Activated CD8-positive, alpha-beta T cell treated with anti-CD3 and anti-CD28 coated beads for 36 hours (primary cell): ENCODE data around the gene PCSK5. TPM values are rescaled to one million over a fixed set of nuclear protein-coding genes. Genes with fewer than 3 reads are reported as not detected.
A peak's percentile ranks its signal among the peaks of the same experiment; 100 is the strongest.

Source experiments
- ATAC-seq: fragments of 200-7000 bp; cut with Tn5 transposase; one replicate; pipeline ENCODE4 v1.10.0; 2021; ENCODE audit warnings: mild to moderate bottlenecking, moderate library complexity
- CTCF ChIA-PET: fragments of 350-600 bp; sonication (Branson Sonifier 250); formaldehyde crosslinking; loops from one replicate; lab custom pipeline; 2021; ENCODE audit warnings: antibody characterized with exemption; lab: Charles Lee
- POLR2A ChIA-PET: fragments of 350-600 bp; sonication (Branson Sonifier 250); formaldehyde crosslinking; loops from one replicate; lab custom pipeline; 2021; ENCODE audit warnings: antibody characterized with exemption; lab: Charles Lee
- DNase-seq: peaks from one replicate; pipeline ENCODE4 v3.0.0-alpha.2; 2020
- H3K27ac Mint-ChIP-seq: one replicate; pipeline ENCODE4 v1.8.0; 2021; ENCODE audit warnings: mild to moderate bottlenecking, mixed read lengths
- H3K27me3 Mint-ChIP-seq: one replicate; pipeline ENCODE4 v1.8.0; 2021; ENCODE audit warnings: mixed read lengths
- H3K36me3 Mint-ChIP-seq: one replicate; pipeline ENCODE4 v1.8.0; 2021; ENCODE audit warnings: low read depth, mixed read lengths
- H3K4me1 Mint-ChIP-seq: one replicate; pipeline ENCODE4 v1.8.0; 2021; ENCODE audit warnings: low read depth, mixed read lengths
- H3K4me3 Mint-ChIP-seq: one replicate; pipeline ENCODE4 v1.8.0; 2021; ENCODE audit warnings: mild to moderate bottlenecking, moderate library complexity, mixed read lengths
- H3K9me3 Mint-ChIP-seq: one replicate; pipeline ENCODE4 v1.8.0; 2021; ENCODE audit warnings: mixed read lengths
- CTCF ChIP-seq: fragments of 200-600 bp; IDR thresholded peaks from one replicate; pipeline ENCODE4 v1.8.0; 2022; ENCODE audit warnings: antibody characterized with exemption, mild to moderate bottlenecking
- intact Hi-C: fragments of 100-400 bp; cut with micrococcal nuclease; formaldehyde crosslinking; loops from one replicate; pipeline ENCODE4 v1.10.0; 2022
- total RNA-seq, 2 experiments: library from RNA; stranded (reverse); gene quantifications; one replicate each; pipeline ENCODE4 v1.2.3, GENCODE V29; 2021

Gene PCSK5
- total RNA-seq, 2 experiments from 2014 or later: 4.7 to 5.2 TPM

GRCh38 chr9:75850459-75851200, 39.8 kb upstream of the PCSK5 start:
- H3K27ac Mint-ChIP-seq: no peak overlapping the region
- H3K27me3 Mint-ChIP-seq: no peaks in the 10 kb centered on the region

GRCh38 chr9:75851917-75852316, 38.6 kb upstream of the PCSK5 start:
- ChIA-PET CTCF (no interaction called here), POLR2A (no interaction called here)
- H3K4me1 Mint-ChIP-seq: no peaks in the 10 kb centered on the region
- no peaks in the 10 kb centered on the region for H3K36me3 Mint-ChIP-seq
- no peak for ATAC-seq
- H3K9me3 Mint-ChIP-seq: no peaks in the 10 kb centered on the region
- H3K27me3 Mint-ChIP-seq: no peaks in the 10 kb centered on the region
- H3K4me3 Mint-ChIP-seq: no peak overlapping the region
- TF ChIP-seq CTCF: no peak
- H3K27ac Mint-ChIP-seq: no peak overlapping the region
- intact Hi-C loops: no loop called here
- DNase-seq: no peak

More at GRCh38 chr9:75850459-75851200, 39.8 kb upstream of the PCSK5 start:
- ATAC-seq (no peak), DNase-seq (peak; percentile 29)
- CTCF ChIA-PET: interaction anchor here (1.1 kb wide), 1 partner anchor 15 kb away, joined by 4 read pairs; no protein-coding TSS in a partner anchor
- no peak overlapping the region for H3K4me3 Mint-ChIP-seq
- no peak for TF ChIP-seq CTCF
- no peaks in the 10 kb centered on the region for H3K9me3 Mint-ChIP-seq
- no peaks in the 10 kb centered on the region for H3K36me3 Mint-ChIP-seq
- no peaks in the 10 kb centered on the region for H3K4me1 Mint-ChIP-seq
- intact Hi-C loops: no loop called here
- POLR2A ChIA-PET: no interaction called here

GRCh38 chr9:75852746-75853145, 37.7 kb upstream of the PCSK5 start:
- intact Hi-C loops: no loop called here
- Mint-ChIP-seq H3K27ac (no peak overlapping the region), H3K4me1 (no peaks in the 10 kb centered on the region), H3K9me3 (no peaks in the 10 kb centered on the region), H3K36me3 (no peaks in the 10 kb centered on the region), H3K4me3 (no peak overlapping the region), H3K27me3 (no peaks in the 10 kb centered on the region)
- CTCF ChIA-PET: no interaction called here
- POLR2A ChIA-PET: no interaction called here
- TF ChIP-seq CTCF: no peak
- no peak for DNase-seq
- no peak for ATAC-seq

- Mint-ChIP-seq H3K9me3 (no peaks in the 10 kb centered on the region), H3K27ac (no peak overlapping the region), H3K4me1 (no peaks in the 10 kb centered on the region), H3K36me3 (no peaks in the 10 kb centered on the region), H3K4me3 (no peak overlapping the region), H3K27me3 (no peaks in the 10 kb centered on the region)
- no peak for ATAC-seq
- intact Hi-C loops: no loop called here
- peak; percentile 17 for TF ChIP-seq CTCF
- POLR2A ChIA-PET: no interaction called here
- CTCF ChIA-PET: interaction anchor here (1.3 to 3.2 kb wide), 3 partner anchors 9 to 15 kb away, joined by 3 to 13 read pairs (median 3); no protein-coding TSS in a partner anchor
- peak; percentile 22 for DNase-seq
These were observed 35.0 kb upstream of the PCSK5 start for GRCh38 chr9:75855509-75855908.

- no peaks in the 10 kb centered on the region for H3K36me3 Mint-ChIP-seq
- ChIA-PET CTCF (interaction anchor here (2.1 kb wide), 1 partner anchor 8 kb away, joined by 9 read pairs; no protein-coding TSS in a partner anchor), POLR2A (no interaction called here)
- no peak for DNase-seq
- TF ChIP-seq CTCF: no peak
- no peaks in the 10 kb centered on the region for H3K27me3 Mint-ChIP-seq
- intact Hi-C loops: no loop called here
- H3K27ac Mint-ChIP-seq: no peak overlapping the region
- H3K9me3 Mint-ChIP-seq: no peaks in the 10 kb centered on the region
- H3K4me3 Mint-ChIP-seq: no peak overlapping the region
- no peaks in the 10 kb centered on the region for H3K4me1 Mint-ChIP-seq
- no peak for ATAC-seq
These were observed 31.9 kb upstream of the PCSK5 start for GRCh38 chr9:75858497-75859092.
